ENCODE results near the gene MEP1B.

GRCh38 chr18:32157580-32157979, 32.3 kb upstream of the MEP1B start:
- TF ChIP-seq CTCF (IDR thresholded peaks at IDR 0.05; ENCODE audit: low read length) (no peak), EZH2 (IDR thresholded peaks at IDR 0.05; ENCODE audit: borderline replicate concordance, low read length) (no peak)

Data from OCI-LY1 (cell line).